Measurements from ENCODE around the gene ARX. TPM values are rescaled to one million over a fixed set of nuclear protein-coding genes. Genes with fewer than 3 reads are reported as not detected.

Gene ARX
- total and polyA plus RNA-seq, 2 of the 8 experiments (the other 6 are each of a cell fraction or from before 2014, with no cell fraction given): not detected

GRCh38 chrX:24999511-24999910 lies 16.3 kb downstream of the ARX start (continued):
- TF ChIP-seq, protein P1, sequence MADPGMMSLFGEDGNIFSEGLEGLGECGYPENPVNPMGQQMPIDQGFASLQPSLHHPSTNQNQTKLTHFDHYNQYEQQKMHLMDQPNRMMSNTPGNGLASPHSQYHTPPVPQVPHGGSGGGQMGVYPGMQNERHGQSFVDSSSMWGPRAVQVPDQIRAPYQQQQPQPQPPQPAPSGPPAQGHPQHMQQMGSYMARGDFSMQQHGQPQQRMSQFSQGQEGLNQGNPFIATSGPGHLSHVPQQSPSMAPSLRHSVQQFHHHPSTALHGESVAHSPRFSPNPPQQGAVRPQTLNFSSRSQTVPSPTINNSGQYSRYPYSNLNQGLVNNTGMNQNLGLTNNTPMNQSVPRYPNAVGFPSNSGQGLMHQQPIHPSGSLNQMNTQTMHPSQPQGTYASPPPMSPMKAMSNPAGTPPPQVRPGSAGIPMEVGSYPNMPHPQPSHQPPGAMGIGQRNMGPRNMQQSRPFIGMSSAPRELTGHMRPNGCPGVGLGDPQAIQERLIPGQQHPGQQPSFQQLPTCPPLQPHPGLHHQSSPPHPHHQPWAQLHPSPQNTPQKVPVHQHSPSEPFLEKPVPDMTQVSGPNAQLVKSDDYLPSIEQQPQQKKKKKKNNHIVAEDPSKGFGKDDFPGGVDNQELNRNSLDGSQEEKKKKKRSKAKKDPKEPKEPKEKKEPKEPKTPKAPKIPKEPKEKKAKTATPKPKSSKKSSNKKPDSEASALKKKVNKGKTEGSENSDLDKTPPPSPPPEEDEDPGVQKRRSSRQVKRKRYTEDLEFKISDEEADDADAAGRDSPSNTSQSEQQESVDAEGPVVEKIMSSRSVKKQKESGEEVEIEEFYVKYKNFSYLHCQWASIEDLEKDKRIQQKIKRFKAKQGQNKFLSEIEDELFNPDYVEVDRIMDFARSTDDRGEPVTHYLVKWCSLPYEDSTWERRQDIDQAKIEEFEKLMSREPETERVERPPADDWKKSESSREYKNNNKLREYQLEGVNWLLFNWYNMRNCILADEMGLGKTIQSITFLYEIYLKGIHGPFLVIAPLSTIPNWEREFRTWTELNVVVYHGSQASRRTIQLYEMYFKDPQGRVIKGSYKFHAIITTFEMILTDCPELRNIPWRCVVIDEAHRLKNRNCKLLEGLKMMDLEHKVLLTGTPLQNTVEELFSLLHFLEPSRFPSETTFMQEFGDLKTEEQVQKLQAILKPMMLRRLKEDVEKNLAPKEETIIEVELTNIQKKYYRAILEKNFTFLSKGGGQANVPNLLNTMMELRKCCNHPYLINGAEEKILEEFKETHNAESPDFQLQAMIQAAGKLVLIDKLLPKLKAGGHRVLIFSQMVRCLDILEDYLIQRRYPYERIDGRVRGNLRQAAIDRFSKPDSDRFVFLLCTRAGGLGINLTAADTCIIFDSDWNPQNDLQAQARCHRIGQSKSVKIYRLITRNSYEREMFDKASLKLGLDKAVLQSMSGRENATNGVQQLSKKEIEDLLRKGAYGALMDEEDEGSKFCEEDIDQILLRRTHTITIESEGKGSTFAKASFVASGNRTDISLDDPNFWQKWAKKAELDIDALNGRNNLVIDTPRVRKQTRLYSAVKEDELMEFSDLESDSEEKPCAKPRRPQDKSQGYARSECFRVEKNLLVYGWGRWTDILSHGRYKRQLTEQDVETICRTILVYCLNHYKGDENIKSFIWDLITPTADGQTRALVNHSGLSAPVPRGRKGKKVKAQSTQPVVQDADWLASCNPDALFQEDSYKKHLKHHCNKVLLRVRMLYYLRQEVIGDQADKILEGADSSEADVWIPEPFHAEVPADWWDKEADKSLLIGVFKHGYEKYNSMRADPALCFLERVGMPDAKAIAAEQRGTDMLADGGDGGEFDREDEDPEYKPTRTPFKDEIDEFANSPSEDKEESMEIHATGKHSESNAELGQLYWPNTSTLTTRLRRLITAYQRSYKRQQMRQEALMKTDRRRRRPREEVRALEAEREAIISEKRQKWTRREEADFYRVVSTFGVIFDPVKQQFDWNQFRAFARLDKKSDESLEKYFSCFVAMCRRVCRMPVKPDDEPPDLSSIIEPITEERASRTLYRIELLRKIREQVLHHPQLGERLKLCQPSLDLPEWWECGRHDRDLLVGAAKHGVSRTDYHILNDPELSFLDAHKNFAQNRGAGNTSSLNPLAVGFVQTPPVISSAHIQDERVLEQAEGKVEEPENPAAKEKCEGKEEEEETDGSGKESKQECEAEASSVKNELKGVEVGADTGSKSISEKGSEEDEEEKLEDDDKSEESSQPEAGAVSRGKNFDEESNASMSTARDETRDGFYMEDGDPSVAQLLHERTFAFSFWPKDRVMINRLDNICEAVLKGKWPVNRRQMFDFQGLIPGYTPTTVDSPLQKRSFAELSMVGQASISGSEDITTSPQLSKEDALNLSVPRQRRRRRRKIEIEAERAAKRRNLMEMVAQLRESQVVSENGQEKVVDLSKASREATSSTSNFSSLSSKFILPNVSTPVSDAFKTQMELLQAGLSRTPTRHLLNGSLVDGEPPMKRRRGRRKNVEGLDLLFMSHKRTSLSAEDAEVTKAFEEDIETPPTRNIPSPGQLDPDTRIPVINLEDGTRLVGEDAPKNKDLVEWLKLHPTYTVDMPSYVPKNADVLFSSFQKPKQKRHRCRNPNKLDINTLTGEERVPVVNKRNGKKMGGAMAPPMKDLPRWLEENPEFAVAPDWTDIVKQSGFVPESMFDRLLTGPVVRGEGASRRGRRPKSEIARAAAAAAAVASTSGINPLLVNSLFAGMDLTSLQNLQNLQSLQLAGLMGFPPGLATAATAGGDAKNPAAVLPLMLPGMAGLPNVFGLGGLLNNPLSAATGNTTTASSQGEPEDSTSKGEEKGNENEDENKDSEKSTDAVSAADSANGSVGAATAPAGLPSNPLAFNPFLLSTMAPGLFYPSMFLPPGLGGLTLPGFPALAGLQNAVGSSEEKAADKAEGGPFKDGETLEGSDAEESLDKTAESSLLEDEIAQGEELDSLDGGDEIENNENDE (IDR thresholded peaks at IDR 0.05; ENCODE audit: insufficient replicate concordance, low read length): peak; percentile 31
